GM12891 (cell line): Measurements from ENCODE around the gene TBXT. TPM values are rescaled to one million over a fixed set of nuclear protein-coding genes. Genes with fewer than 3 reads are reported as not detected.
A peak's percentile ranks its signal among the peaks of the same experiment; 100 is the strongest.

Experiments
- DNase-seq: peaks from one replicate; pipeline ENCODE4 v3.0.0; 2011; ENCODE audit warnings: low spot score; ENCODE audit not compliant: insufficient read length
- FAIRE-seq: peaks from 2 replicates; lab custom pipeline; 2011; peaks lifted over from hg19 to GRCh38; lab: Jason Lieb, UNC
- PAX5 ChIP-seq: IDR thresholded peaks from 2 replicates; pipeline ENCODE4 v1.6.1; 2011; ENCODE audit warnings: low read length, moderate library complexity, mild to moderate bottlenecking; ENCODE audit not compliant: insufficient read depth, severe bottlenecking
- POLR2A ChIP-seq: IDR thresholded peaks from 2 replicates; pipeline ENCODE4 v1.6.1; 2011; ENCODE audit warnings: low read depth, low read length, control low read depth
- POLR2AphosphoS5 ChIP-seq: IDR thresholded peaks from 2 replicates; pipeline ENCODE4 v1.6.1; 2011; ENCODE audit warnings: low read depth, low read length, control low read depth
- POU2F2 ChIP-seq: IDR thresholded peaks from 2 replicates; pipeline ENCODE4 v1.6.1; 2011; ENCODE audit warnings: low read depth, mild to moderate bottlenecking, control low read depth, low read length, moderate library complexity
- SPI1 ChIP-seq: IDR thresholded peaks from 2 replicates; pipeline ENCODE4 v1.6.1; 2011; ENCODE audit warnings: low read depth, low read length, control low read depth
- TAF1 ChIP-seq: IDR thresholded peaks from 2 replicates; pipeline ENCODE4 v1.6.1; 2011; ENCODE audit warnings: low read depth, low read length, control low read depth
- polyA plus RNA-seq: library from polyadenylated mRNA; unstranded; fragments of >200 nt; gene quantifications from one replicate; pipeline ENCODE4 v1.2.1, GENCODE V29; 2012; ENCODE audit warnings: low read depth, missing spikeins, inconsistent platforms; ENCODE audit not compliant: missing spikeins

The TBXT gene, protein sequence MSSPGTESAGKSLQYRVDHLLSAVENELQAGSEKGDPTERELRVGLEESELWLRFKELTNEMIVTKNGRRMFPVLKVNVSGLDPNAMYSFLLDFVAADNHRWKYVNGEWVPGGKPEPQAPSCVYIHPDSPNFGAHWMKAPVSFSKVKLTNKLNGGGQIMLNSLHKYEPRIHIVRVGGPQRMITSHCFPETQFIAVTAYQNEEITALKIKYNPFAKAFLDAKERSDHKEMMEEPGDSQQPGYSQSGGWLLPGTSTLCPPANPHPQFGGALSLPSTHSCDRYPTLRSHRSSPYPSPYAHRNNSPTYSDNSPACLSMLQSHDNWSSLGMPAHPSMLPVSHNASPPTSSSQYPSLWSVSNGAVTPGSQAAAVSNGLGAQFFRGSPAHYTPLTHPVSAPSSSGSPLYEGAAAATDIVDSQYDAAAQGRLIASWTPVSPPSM
- 14.5 TPM for polyA plus RNA-seq

DNA sequence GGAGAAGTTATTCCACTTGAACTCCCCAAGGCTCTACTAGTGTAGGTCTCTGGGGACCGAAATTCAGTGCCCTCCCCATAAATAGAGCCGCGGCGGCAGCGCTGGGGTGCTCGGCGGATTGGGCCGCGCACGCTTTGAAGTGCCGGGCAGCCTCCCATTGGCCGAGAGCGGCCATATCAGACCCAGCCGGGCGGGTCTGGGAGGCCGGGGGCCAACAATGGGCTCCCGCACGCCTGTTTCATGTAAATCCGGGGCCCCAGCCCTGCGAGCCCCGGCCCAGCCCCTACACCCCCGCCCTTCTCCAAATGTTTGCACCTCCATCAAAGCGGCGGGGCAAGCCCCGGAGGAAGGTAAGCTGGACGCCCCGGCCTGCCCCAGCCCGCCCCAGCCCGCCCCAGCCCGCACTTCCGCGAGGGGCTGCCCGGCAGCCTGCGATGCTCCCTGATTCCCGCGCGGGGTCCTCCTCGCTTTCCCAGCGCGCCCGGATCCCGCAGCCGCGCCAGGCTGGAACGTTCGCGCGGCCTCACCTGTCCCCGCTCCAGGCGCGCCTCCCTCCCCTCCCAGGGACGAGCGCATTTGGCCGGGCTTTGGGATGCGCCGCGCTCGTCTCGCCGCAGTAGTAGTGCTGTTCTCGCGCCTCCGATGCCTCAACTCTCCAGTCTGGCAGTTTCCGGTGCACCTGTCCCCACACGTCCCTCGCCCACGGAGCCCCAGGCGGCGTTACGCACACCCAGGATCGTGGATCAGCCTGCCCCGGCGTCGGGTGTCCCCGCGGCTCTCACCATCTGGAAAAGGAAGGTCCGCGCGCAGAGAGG is at the start of gene TBXT:
Gene TBXT, minus strand, starts transcription at position 51 of the 815 bp plus-strand sequence. CDS start 260 bp downstream, outside the sequence.
- FAIRE-seq (peak; percentile 76), DNase-seq (peak; percentile 74)
- TF ChIP-seq SPI1 (no peak), POU2F2 (no peak), PAX5 (no peak), POLR2AphosphoS5 (no peak), POLR2A (no peak), TAF1 (no peak)

DNA sequence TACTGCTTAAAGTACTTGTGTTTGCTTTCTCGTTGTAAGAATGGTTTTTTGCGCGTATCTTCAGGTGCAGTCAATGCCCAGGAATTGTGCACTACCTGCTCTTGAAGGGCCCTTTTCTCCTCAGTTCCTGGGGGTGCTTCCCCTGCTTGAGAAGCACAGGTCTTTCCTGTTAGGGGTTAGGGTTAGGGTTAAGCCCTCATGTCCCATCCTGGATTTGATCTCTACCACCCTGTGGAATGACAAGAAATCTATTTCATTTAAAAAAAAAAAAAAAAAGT is 39.6 kb upstream of the TBXT start:
- TF ChIP-seq POU2F2 (no peak), PAX5 (no peak), POLR2AphosphoS5 (no peak), SPI1 (no peak), POLR2A (no peak), TAF1 (no peak)
- DNase-seq (no peak), FAIRE-seq (peak; percentile 51)

DNA sequence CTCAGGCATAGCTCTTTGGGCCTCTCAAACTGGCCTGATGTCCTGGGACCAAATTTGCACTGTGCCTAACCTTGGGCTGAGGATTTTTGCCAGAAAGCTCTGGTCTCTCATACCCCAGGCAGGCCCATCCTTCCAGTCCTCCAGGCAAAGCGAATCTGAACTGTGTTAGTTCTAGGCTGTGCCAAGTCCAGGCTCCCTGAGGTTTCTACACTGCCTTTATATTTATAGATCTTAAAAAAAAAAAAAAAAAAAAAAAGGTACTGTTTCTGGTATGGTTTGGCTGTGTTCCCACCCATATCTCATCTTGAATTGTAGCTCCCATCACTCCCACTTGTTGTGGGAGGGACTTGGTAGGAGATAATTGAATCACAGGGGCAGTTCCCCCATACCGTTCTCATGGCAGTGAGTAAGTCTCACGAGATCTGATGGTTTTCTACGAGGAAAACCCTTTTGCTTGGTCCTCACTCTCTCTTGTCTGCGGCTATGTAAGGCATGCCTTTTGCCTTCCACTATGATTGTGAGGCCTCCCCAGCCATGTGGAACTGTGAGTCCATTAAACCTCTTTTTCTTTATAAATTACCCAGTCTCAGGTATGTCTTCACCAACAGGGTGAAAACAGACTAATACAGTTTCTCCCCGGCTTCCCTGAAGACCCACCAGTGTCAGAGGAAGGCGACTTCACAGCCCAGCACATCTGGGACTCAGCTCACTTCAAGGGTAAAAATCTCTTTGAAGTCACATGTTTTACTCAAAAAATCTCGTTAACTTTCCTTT is 39.0 kb upstream of the TBXT start:
- DNase-seq (no peak), FAIRE-seq (no peak)
- TF ChIP-seq POLR2AphosphoS5 (no peak), POU2F2 (no peak), SPI1 (no peak), PAX5 (no peak), TAF1 (no peak), POLR2A (no peak)

DNA sequence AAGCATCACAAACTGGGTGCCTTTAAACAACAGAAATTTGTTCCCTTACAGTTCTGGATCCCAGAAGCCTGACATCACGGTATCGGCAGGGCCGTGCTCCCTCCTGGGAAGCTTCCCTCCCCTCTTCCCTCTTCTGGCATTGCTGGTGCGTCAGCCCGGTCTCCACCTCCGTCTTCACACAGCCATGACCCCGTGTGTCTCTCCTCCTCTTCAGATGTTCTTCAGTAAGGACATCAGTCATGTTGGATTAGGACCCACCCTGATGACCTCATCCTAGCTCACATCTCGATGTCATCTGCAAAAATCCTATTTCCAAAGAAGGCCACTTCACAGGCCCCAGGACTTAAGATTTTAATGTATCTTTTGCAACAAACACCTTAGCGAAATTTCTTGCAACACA is 38.4 kb upstream of the TBXT start:
- no peak for FAIRE-seq
- DNase-seq = no peak
- no peak for TF ChIP-seq POU2F2
- TF ChIP-seq TAF1 = no peak
- TF ChIP-seq SPI1 = no peak
- TF ChIP-seq PAX5 = no peak
- no peak for TF ChIP-seq POLR2A
- TF ChIP-seq POLR2AphosphoS5 = no peak

DNA sequence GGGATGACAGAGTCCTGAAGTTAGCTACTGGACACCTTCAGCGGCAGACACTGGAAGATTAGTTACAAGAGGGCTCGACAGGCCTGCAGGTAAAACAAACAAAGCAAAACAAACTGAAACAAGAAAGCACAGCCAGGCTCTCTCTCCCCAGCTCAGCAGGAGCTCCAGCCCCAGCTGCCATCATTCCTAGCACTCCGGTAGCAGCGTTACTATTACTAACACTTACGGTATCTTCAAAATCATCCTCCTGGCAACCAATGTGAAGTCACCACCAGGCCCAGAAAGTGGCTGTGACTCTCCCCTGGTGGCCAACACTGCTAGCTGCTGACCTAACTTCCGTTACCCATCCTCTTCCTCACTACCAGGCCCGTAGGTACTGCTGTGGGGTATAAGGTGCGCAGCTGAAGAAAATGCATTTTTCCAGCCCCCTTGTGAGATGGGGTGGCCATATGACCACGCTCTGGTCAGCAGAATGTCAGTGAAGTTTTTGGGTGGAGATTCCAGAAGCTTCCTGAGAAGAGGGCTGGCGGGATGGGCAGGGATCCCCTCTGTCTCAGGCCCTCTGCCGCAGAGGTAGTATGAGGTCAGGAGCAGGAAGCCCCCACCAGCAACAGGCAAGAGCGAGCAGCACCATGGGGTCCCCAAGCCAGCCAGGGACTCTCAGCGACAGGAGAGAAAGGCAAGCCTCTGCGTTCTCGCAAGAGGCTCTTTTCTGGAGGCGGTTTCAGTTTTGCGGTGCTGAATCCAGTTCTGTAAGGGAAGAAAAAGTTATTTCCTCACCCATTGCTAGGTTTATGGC is 37.4 kb upstream of the TBXT start:
- DNase-seq = no peak

DNA sequence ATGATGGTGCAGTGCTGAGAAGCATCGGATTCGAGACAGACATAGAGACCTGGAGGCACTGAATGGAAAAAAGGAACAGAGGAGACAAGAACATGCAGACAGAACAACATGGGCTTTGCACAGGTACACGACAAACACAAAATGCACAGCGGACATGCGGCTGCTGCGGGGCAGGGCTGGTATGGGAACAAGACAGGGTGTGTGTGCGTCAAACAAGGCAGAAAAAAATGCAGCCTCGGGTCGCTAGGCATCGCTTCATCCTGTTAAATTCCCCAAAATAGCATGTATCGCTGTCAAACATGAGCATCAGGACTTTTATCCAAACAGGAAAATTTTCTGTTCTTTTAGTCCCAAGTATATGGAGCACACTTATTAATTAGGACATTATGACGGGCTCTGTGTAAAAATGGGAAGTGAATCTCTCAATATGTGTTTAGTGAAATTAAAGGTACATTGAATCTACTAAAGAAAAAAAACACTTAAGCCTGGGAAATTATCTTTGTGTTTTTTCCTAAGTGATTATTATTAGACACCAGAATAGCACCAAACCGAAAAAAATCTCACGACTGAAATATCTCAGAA is 36.1 kb upstream of the TBXT start:
- FAIRE-seq = peak; percentile 41
- no peak for DNase-seq
- TF ChIP-seq SPI1 = peak; percentile 72
- TF ChIP-seq PAX5 = no peak

More for the DNA sequence above, 37.4 kb upstream of the TBXT start:
- TF ChIP-seq TAF1 = no peak
- no peak for TF ChIP-seq POLR2A
- no peak for TF ChIP-seq POU2F2
- no peak for TF ChIP-seq POLR2AphosphoS5
- peak; percentile 5 for FAIRE-seq

DNA sequence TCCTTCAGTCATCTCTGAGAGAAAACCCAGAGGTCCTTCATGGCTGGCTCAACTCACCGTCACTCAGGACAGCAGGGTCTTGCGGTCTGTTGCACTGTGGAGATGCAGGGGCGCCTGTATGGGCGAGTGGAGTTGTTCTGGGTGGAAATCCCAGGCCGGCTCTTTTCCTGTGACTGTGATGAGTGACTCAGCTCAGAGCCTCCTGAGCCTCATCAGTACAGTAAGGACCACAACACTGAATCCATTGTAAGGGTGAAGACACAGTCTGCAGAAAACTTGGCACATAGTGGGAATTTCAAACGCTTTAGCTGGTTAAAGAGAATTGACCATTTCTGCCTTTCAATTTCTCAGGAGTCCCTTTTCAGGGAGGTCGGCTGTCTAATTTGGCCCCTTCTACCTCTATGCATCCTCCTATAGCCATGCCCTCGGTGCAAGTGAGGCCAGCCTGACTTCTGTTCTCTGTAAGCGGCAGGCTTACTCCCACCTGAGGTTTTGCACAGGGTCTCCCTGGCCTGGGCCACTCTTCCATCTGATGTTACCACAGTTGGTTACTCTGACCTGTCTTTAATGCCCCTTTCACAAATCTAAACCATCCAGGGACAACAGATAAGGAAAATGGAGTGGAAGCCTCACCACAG is 35.5 kb upstream of the TBXT start:
- DNase-seq (no peak), FAIRE-seq (peak; percentile 28)
- TF ChIP-seq POLR2AphosphoS5 (no peak), TAF1 (no peak), PAX5 (no peak), POLR2A (no peak), POU2F2 (no peak), SPI1 (no peak)

DNA sequence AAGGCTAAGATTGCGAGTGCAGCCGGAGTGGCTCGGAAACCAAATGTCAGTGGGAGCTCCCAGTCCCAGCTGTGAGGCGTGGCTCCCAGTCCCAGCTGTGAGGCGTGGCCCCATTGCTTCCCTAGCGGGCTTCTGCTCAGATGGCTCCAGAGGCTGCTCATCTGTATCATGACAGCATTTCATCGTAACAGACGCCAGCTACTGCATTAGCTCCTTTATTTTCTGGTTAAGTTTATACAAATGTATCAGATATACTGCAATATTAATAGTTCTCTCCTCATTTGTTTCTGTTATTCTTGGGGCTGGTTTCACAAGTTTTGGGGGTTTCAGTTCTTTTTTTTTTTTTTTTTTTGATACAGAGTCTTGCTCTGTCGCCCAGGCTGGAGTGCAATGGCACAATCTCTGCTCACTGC is 34.7 kb upstream of the TBXT start:
- DNase-seq (peak; percentile 26), FAIRE-seq (no peak)
- no peak for TF ChIP-seq TAF1
- peak; percentile 70 for TF ChIP-seq SPI1
